HG03565 (cell line): ENCODE data around the gene GMCL2.

Experiments
- ATAC-seq: cut with Tn5 transposase; IDR thresholded peaks from one replicate; pipeline ENCODE4 v1.9.1; 2021; ENCODE audit warnings: mild to moderate bottlenecking, moderate library complexity; ENCODE audit not compliant: unreplicated experiment

GMCL2 gene

DNA sequence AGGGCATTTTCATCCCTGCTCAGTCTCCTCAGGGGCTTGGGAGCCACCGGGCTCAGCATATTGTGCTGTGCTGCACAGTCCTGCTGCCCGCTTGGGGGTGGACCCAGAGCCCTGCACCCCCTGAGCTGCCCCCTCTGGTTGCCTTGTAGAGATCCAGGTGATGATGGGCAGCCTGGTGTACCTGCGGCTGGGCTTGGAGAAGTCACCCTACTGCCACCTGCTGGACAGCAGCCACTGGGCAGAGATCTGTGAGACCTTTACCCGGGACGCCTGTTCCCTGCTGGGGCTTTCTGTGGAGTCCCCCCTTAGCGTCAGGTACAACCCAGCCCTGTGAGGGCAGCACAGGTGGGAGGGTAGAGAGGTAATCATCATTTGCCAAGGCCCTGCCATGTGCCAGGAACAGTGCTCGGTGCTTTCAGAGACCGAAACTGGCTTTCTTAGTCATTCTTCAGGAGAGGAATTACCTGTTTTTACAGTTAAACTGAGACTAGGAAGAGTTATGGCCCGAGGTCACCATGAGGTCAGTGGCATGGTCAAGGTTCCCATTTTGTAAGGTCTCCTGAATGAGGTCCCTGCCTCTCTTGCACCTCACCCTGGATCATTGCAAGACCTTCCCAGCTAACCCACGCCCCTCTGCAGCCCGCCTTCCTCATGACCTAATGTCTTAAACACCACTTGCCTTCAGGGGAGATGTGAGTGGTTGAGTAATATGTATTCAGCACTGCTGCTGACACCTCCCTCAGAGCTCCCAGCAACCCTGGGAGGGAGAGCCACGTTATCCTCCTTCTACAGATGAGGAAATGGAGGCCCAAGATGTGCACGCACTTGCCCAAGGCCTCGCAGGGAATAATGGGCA lies 41.0 kb downstream of the GMCL2 start:
- ATAC-seq, result no peak

DNA sequence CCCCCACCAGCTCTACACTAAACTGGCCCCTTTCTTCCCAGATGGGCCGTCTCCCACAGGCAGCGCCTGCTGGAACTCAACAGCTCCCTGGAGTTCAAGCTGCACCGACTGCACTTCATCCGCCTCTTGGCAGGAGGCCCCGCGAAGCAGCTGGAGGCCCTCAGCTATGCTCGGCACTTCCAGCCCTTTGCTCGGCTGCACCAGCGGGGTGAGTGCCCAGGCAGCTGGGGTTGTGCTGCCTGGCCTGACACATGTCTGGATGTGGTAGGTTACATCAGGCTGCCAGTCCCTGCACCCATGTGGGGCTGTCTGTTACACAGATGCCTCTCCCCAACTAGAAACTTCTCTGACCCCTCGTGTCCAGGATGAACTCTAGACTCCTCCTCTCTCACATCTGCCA lies 43.3 kb downstream of the GMCL2 start:
- ATAC-seq, result no peak

DNA sequence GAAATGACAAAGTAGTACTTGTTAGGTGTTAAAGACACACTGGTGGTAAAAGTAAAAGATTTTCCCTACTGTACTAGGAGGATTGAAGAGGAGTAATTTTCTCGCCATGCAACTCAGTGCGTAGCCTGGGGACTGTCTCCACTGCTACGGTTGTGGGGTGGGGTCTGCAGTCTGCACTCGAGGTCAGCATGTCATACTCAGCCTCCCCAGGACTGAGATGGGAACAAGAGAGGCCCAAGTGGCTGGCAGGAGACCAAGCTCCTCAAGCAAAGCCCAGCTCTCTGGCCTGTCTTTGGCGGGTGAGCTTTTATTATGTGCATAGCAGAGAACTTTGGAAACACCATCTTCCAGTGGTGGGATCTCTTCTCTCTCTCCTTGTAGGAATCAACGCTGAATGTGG lies 43.9 kb downstream of the GMCL2 start:
- no peak for ATAC-seq

DNA sequence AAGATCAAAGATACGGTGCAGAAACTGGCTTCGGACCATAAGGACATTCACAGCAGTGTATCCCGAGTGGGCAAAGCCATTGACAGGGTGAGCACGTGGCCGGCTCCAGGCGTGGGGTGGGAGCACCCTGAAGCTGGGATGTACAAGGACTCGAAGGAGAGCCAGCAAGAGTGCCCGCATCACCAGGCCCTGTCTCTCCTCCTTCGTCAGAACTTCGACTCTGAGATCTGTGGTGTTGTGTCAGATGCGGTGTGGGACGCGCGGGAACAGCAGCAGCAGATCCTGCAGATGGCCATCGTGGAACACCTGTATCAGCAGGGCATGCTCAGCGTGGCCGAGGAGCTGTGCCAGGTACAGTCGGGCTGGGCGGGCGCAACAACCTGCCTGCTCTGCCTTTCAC lies 44.5 kb downstream of the GMCL2 start:
- no peak for ATAC-seq

DNA sequence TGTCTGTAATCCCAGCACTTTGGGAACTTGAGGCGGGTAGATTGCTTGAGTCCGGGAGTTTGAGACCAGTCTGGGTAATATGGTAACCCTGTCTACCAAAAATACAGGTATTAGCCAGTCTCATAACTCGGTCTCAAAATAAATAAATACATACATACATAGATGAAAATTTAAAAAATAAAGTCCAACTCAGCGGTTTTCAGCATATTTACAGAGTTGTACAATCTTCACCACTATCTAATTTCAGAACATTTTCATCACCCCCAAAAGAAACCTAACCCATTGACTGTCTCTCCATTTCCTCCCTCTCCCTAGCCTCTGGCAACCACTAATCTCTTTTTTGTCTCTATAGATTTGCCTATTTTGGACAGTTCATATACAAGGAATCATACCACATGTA lies 45.6 kb downstream of the GMCL2 start:
- no peak for ATAC-seq

DNA sequence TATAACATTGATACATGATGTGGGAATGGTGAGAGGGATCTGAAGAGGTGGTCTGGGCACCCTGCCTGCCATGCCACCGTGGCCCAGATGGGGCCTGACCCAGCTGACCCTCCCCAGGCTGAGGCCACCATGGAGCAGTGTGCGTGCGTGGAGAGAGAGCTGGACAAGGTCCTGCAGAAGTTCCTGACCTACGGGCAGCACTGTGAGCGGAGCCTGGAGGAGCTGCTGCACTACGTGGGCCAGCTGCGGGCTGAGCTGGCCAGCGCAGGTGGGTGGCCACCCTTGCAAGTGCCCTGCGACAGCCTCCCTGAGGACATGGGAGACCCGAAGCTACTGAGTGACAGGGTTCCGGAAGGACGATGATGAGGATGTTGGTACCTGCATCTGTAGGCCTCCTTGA lies 49.2 kb downstream of the GMCL2 start:
- no peak for ATAC-seq

DNA sequence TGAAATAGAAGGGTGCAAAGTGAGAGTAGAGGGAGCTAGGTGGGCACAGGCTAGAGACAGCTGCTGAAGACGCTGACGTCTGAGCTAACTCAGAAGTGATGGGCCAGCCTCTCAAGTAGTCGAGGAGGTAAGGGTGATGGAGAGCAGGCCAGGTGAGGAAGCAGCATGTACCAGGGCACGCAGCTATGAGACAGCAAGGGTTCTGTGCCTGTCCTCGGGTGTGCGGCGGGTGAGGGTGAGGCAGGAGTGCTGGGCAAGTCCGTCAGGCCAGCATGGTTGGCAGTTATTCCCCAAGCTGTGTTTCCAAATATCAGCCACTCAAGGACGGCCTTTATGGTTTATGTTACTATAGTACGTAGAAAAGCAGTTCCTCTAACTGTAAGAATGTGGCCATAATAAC lies 50.2 kb downstream of the GMCL2 start:
- no peak for ATAC-seq
